Esophagus squamous epithelium (tissue), 4 donors: ENCODE results near the gene KDM7A.

ENCODE experiments used
- CTCF ChIP-seq, 6 experiments: fragments of 450-650 bp in 4 of 6; fragments of 200-600 bp in 2 of 6; sonication (generic) in 2 of 6; IDR thresholded peaks; one replicate each; pipeline ENCODE4 v1.5.1; 2016 to 2019; ENCODE audit warnings: antibody characterized with exemption in 6 of 6, mild to moderate bottlenecking in 4 of 6, moderate library complexity in 4 of 6
- POLR2A ChIP-seq, 4 donors: fragments of 450-650 bp; IDR thresholded peaks; one replicate each; pipeline ENCODE4 v1.6.1; 2017; ENCODE audit warnings: antibody characterized with exemption in 4 of 4, mild to moderate bottlenecking in 4 of 4, moderate library complexity in 3 of 4

GRCh38 chr7:140215281-140215680 is 38.5 kb upstream of the KDM7A start:
- TF ChIP-seq CTCF (IDR thresholded peaks at IDR 0.05): no peak
- TF ChIP-seq POLR2A (IDR thresholded peaks at IDR 0.05): no peak
